ENCODE measurements around the gene YIPF6. TPM values are rescaled to one million over a fixed set of nuclear protein-coding genes. Genes with fewer than 3 reads are reported as not detected.

The YIPF6 gene
- total RNA-seq (41.6 TPM), polyA plus RNA-seq (ENCODE audit: insufficient read depth, low read depth, low replicate concordance) (16.2 TPM)
- long read RNA-seq, donor 1, full-length matches to known transcripts, result 11 of 11 reads
- long read RNA-seq, donor 1, partial matches to known transcripts, result 0 of 11 reads
- long read RNA-seq, donor 1, other reads (novel, unspliced or antisense), result 0 of 11 reads
- long read RNA-seq, donor 2, full-length matches to known transcripts, result 9 of 15 reads
- long read RNA-seq, donor 2, partial matches to known transcripts, result 6 of 15 reads
- long read RNA-seq, donor 2, other reads (novel, unspliced or antisense), result 0 of 15 reads
- long read RNA-seq, donor 3, full-length matches to known transcripts, result 17 of 25 reads
- long read RNA-seq, donor 3, partial matches to known transcripts, result 8 of 25 reads
- long read RNA-seq, donor 3, other reads (novel, unspliced or antisense), result 0 of 25 reads
- long read RNA-seq, donor 4, full-length matches to known transcripts, result 8 of 8 reads
- long read RNA-seq, donor 4, partial matches to known transcripts, result 0 of 8 reads
- long read RNA-seq, donor 4, other reads (novel, unspliced or antisense), result 0 of 8 reads
- long read RNA-seq, donor 5, result 0 reads
- long read RNA-seq, donor 6, full-length matches to known transcripts, result 17 of 36 reads
- long read RNA-seq, donor 6, partial matches to known transcripts, result 19 of 36 reads
- long read RNA-seq, donor 6, other reads (novel, unspliced or antisense), result 0 of 36 reads
- long read RNA-seq, donor 7, full-length matches to known transcripts, result 27 of 34 reads
- long read RNA-seq, donor 7, partial matches to known transcripts, result 2 of 34 reads
- long read RNA-seq, donor 7, other reads (novel, unspliced or antisense), result 5 of 34 reads
- long read RNA-seq, donor 8, full-length matches to known transcripts, result 14 of 14 reads
- long read RNA-seq, donor 8, partial matches to known transcripts, result 0 of 14 reads
- long read RNA-seq, donor 8, other reads (novel, unspliced or antisense), result 0 of 14 reads
- long read RNA-seq, donor 9, full-length matches to known transcripts, result 6 of 6 reads
- long read RNA-seq, donor 9, partial matches to known transcripts, result 0 of 6 reads
- long read RNA-seq, donor 9, other reads (novel, unspliced or antisense), result 0 of 6 reads
- long read RNA-seq, donor 10, full-length matches to known transcripts, result 9 of 15 reads
- long read RNA-seq, donor 10, partial matches to known transcripts, result 6 of 15 reads
- long read RNA-seq, donor 10, other reads (novel, unspliced or antisense), result 0 of 15 reads

GRCh38 chrX:68498508-68499379 lies at the start of gene YIPF6:
Gene YIPF6 (plus strand): TSS chrX:68499051. CDS start chrX:68499067, 16 bp downstream.
- no peak for TF ChIP-seq CTCF (IDR thresholded peaks at IDR 0.05; ENCODE audit: borderline replicate concordance, extremely low read depth, insufficient read depth)
- H3K4me3 ChIP-seq (ENCODE audit: low read length in 3 of 3), result peak within 1 kb of the TSS; percentile 84 to 96 (median 93)
- peaks cover 0 to 2% (median 0%) of the 10 kb centered on the region in 3 donors for H3K4me1 ChIP-seq (ENCODE audit: control insufficient read depth in 2 of 3, insufficient read depth in 2 of 3, low read depth in 1 of 3, low read length in 3 of 3)
- no peak for FAIRE-seq
- peak within 1 kb of the TSS; percentile 97 to 98 for H3K27ac ChIP-seq (ENCODE audit: low read depth in 2 of 2, low read length in 2 of 2)
- peak; percentile 82 to 93 (median 87) for DNase-seq
- no peaks in the 10 kb centered on the region for H3K9me3 ChIP-seq (ENCODE audit: control insufficient read depth in 2 of 3, insufficient read depth in 1 of 3, low read length in 3 of 3)
- H3K27me3 ChIP-seq (ENCODE audit: control insufficient read depth, insufficient read depth, low read length), result no peaks in the 10 kb centered on the region
- no peaks in the 10 kb centered on the region for H3K36me3 ChIP-seq (ENCODE audit: control insufficient read depth in 2 of 3, insufficient read depth in 3 of 3, low read length in 3 of 3)
- intact Hi-C loops (cut with DNase I), result no loop called here
- H3K9ac ChIP-seq (ENCODE audit: low read length in 3 of 3), result peak within 1 kb of the TSS; percentile 79 to 97 (median 80)

- H3K36me3 ChIP-seq (ENCODE audit: control insufficient read depth in 2 of 3, insufficient read depth in 3 of 3, low read length in 3 of 3), result no peaks in the 10 kb centered on the region
Measured at GRCh38 chrX:68451720-68452119, 47.1 kb upstream of the YIPF6 start.

More at GRCh38 chrX:68451720-68452119, 47.1 kb upstream of the YIPF6 start:
- intact Hi-C loops (cut with DNase I), result no loop called here
- no peak for TF ChIP-seq CTCF (IDR thresholded peaks at IDR 0.05; ENCODE audit: borderline replicate concordance, extremely low read depth, insufficient read depth)
- H3K9me3 ChIP-seq (ENCODE audit: control insufficient read depth in 2 of 3, insufficient read depth in 1 of 3, low read length in 3 of 3), result no peaks in the 10 kb centered on the region
- no peak for FAIRE-seq
- DNase-seq, result no peak
- H3K27me3 ChIP-seq (ENCODE audit: control insufficient read depth, insufficient read depth, low read length), result no peaks in the 10 kb centered on the region
- H3K4me1 ChIP-seq (ENCODE audit: control insufficient read depth in 2 of 3, insufficient read depth in 2 of 3, low read depth in 1 of 3, low read length in 3 of 3), result no peaks in the 10 kb centered on the region
- H3K4me3 ChIP-seq (ENCODE audit: low read length in 3 of 3), result no peak overlapping the region
- H3K27ac ChIP-seq (ENCODE audit: low read depth in 2 of 2, low read length in 2 of 2), result no peak overlapping the region
- no peak overlapping the region for H3K9ac ChIP-seq (ENCODE audit: low read length in 3 of 3)
